H9 (cell line): ENCODE data around the gene LETM1. TPM values are rescaled to one million over a fixed set of nuclear protein-coding genes. Genes with fewer than 3 reads are reported as not detected.
A peak's percentile ranks its signal among the peaks of the same experiment; 100 is the strongest.

Experiments used
- DNase-seq: peaks from one replicate; pipeline ENCODE4 v3.0.0-alpha.2; 2017
- H2AFZ ChIP-seq: one replicate; pipeline ENCODE4 v1.6.1; 2013; ENCODE audit warnings: mild to moderate bottlenecking, low read length, control low read depth, moderate library complexity
- H2AK5ac ChIP-seq: 2 replicates; pipeline ENCODE4 v1.6.1; 2013; ENCODE audit warnings: low read length, control low read depth, mixed read lengths; ENCODE audit not compliant: insufficient read length
- H2BK120ac ChIP-seq: one replicate; pipeline ENCODE4 v1.6.1; 2013; ENCODE audit warnings: low read depth, mild to moderate bottlenecking, low read length, control low read depth, inconsistent platforms; ENCODE audit not compliant: poor library complexity, severe bottlenecking
- H2BK12ac ChIP-seq: 2 replicates; pipeline ENCODE4 v1.6.1; 2013; ENCODE audit warnings: low read length, control low read depth, mixed read lengths, low read depth; ENCODE audit not compliant: insufficient read length
- H2BK15ac ChIP-seq: 2 replicates; pipeline ENCODE4 v1.6.1; 2013; ENCODE audit warnings: low read depth, low read length, control low read depth
- H2BK20ac ChIP-seq: one replicate; pipeline ENCODE4 v1.6.1; 2013; ENCODE audit warnings: low read depth, mild to moderate bottlenecking, low read length, control low read depth, inconsistent platforms; ENCODE audit not compliant: poor library complexity, severe bottlenecking
- H2BK5ac ChIP-seq: 2 replicates; pipeline ENCODE4 v1.6.1; 2013; ENCODE audit warnings: low read length, control low read depth, mixed read lengths; ENCODE audit not compliant: insufficient read length
- H3K14ac ChIP-seq: 2 replicates; pipeline ENCODE4 v1.6.1; 2013; ENCODE audit warnings: low read length, control low read depth; ENCODE audit not compliant: insufficient read depth
- H3K18ac ChIP-seq: 2 replicates; pipeline ENCODE4 v1.6.1; 2013; ENCODE audit warnings: low read depth, mild to moderate bottlenecking, mixed read lengths, low read length, control low read depth; ENCODE audit not compliant: insufficient read length
- H3K23ac ChIP-seq: 2 replicates; pipeline ENCODE4 v1.6.1; 2013; ENCODE audit warnings: low read length, control low read depth, mixed read lengths, low read depth; ENCODE audit not compliant: insufficient read length
- H3K23me2 ChIP-seq: 2 replicates; pipeline ENCODE4 v1.6.1; 2013; ENCODE audit warnings: low read depth, mild to moderate bottlenecking, mixed read lengths, low read length, control low read depth; ENCODE audit not compliant: insufficient read length, poor library complexity, severe bottlenecking
- H3K27ac ChIP-seq: 2 replicates; pipeline ENCODE4 v1.5.1; 2013; ENCODE audit warnings: low read length, control low read depth, mixed read lengths, low read depth; ENCODE audit not compliant: insufficient read length
- H3K27me3 ChIP-seq: 2 replicates; pipeline ENCODE4 v1.6.1; 2013; ENCODE audit warnings: low read length, control low read depth, inconsistent platforms; ENCODE audit not compliant: insufficient read depth
- H3K4ac ChIP-seq: 2 replicates; pipeline ENCODE4 v1.6.1; 2013; ENCODE audit warnings: low read depth, mild to moderate bottlenecking, control low read depth, inconsistent platforms, low read length, moderate library complexity
- H3K4me1 ChIP-seq: 2 replicates; pipeline ENCODE4 v1.6.1; 2013; ENCODE audit warnings: low read length, control low read depth, inconsistent platforms; ENCODE audit not compliant: insufficient read depth
- H3K4me2 ChIP-seq: 2 replicates; pipeline ENCODE4 v1.6.1; 2013; ENCODE audit warnings: low read length, control low read depth, mixed read lengths; ENCODE audit not compliant: insufficient read length, insufficient read depth
- H3K56ac ChIP-seq: 2 replicates; pipeline ENCODE4 v1.6.1; 2013; ENCODE audit warnings: low read depth, mild to moderate bottlenecking, mixed read lengths, low read length, control low read depth; ENCODE audit not compliant: insufficient read length
- H3K79me1 ChIP-seq: 2 replicates; pipeline ENCODE4 v1.6.1; 2013; ENCODE audit warnings: low read depth, mild to moderate bottlenecking, moderate library complexity, low read length, control low read depth, inconsistent platforms; ENCODE audit not compliant: insufficient read depth, poor library complexity, severe bottlenecking
- H3K79me2 ChIP-seq: 2 replicates; pipeline ENCODE4 v1.6.1; 2013; ENCODE audit warnings: low read length, control low read depth, inconsistent platforms; ENCODE audit not compliant: insufficient read depth
- H3K9ac ChIP-seq: 2 replicates; pipeline ENCODE4 v1.6.1; 2013; ENCODE audit warnings: low read length, control low read depth, mixed read lengths; ENCODE audit not compliant: insufficient read length; ENCODE audit errors: extremely low read depth
- H3K9me3 ChIP-seq: one replicate; pipeline ENCODE4 v1.6.1; 2013; ENCODE audit warnings: low read depth, low read length, inconsistent platforms; ENCODE audit not compliant: control insufficient read depth
- H3T11ph ChIP-seq: one replicate; pipeline ENCODE4 v1.6.1; 2013; ENCODE audit warnings: mild to moderate bottlenecking, low read length, control low read depth, inconsistent platforms
- H4K20me1 ChIP-seq: one replicate; pipeline ENCODE4 v1.6.1; 2013; ENCODE audit not compliant: control insufficient read depth, insufficient read length, insufficient read depth
- H4K5ac ChIP-seq: 2 replicates; pipeline ENCODE4 v1.6.1; 2013; ENCODE audit warnings: low read depth, mild to moderate bottlenecking, mixed read lengths, low read length, control low read depth; ENCODE audit not compliant: insufficient read length
- H4K8ac ChIP-seq: replicated peaks from 2 replicates; pipeline ENCODE4 v1.6.1; 2013; ENCODE audit warnings: low read length, control low read depth, mixed read lengths, low read depth; ENCODE audit not compliant: insufficient read length
- H4K91ac ChIP-seq: 2 replicates; pipeline ENCODE4 v1.6.1; 2013; ENCODE audit warnings: low read depth, mild to moderate bottlenecking, moderate library complexity, mixed read lengths, low read length, control low read depth; ENCODE audit not compliant: insufficient read length
- H3K27ac Mint-ChIP-seq, 3 experiments: 2 replicates in 2 of 3; 3 replicates in 1 of 3; pipeline ENCODE4 v1.8.0; 2020 to 2021; ENCODE audit warnings: mixed read lengths in 3 of 3, mild to moderate bottlenecking in 1 of 3, moderate library complexity in 1 of 3
- H3K27me3 Mint-ChIP-seq: 2 replicates; pipeline ENCODE4 v1.8.0; 2021; ENCODE audit warnings: low read depth, mild to moderate bottlenecking, moderate library complexity, mixed read lengths
- H3K36me3 Mint-ChIP-seq, 3 experiments: 2 replicates in 2 of 3; 3 replicates in 1 of 3; pipeline ENCODE4 v1.8.0; 2020 to 2021; ENCODE audit warnings: low read depth in 3 of 3, mixed read lengths in 3 of 3; ENCODE audit not compliant: insufficient read depth in 1 of 3
- H3K4me1 Mint-ChIP-seq, 2 experiments: 2 replicates each; pipeline ENCODE4 v1.8.0; 2020; ENCODE audit warnings: mixed read lengths in 2 of 2
- H3K4me3 Mint-ChIP-seq, 2 experiments: 2 replicates in 1 of 2; 3 replicates in 1 of 2; pipeline ENCODE4 v1.8.0; 2020 to 2021; ENCODE audit warnings: mild to moderate bottlenecking in 2 of 2, mixed read lengths in 2 of 2, moderate library complexity in 1 of 2
- H3K9me3 Mint-ChIP-seq, 2 experiments: 2 replicates in 1 of 2; 3 replicates in 1 of 2; pipeline ENCODE4 v1.8.0; 2020; ENCODE audit warnings: mild to moderate bottlenecking in 2 of 2, mixed read lengths in 2 of 2, moderate library complexity in 1 of 2
- CTCF ChIP-seq: fragments of 200-600 bp; sonication (generic); conservative IDR thresholded peaks from 3 replicates; pipeline ENCODE4 v1.8.0; 2021; ENCODE audit warnings: antibody characterized with exemption, mild to moderate bottlenecking
- WGBS: extraction: QIAGEN DNeasy Blood & Tissue Kit; methylation state at CpG from one replicate; pipeline ENCODE4 v1.1.7; 2013; ENCODE audit warnings: missing lambda C conversion rate, low lambda C conversion rate, mixed read lengths; ENCODE audit not compliant: insufficient read length; ENCODE audit errors: extremely low coverage; 5-methylcytosine and 5-hydroxymethylcytosine counted together
- total RNA-seq: library from RNA; stranded (reverse); gene quantifications from 2 replicates; pipeline ENCODE4 v1.2.1, GENCODE V29; 2021

LETM1 gene
- total RNA-seq, 1 experiment from 2014 or later: 43.4 TPM

- H4K5ac ChIP-seq: no peak overlapping the region
- H3K4me2 ChIP-seq: peak overlapping the region; percentile 90
- no peak overlapping the region for H2BK5ac ChIP-seq
- no peak overlapping the region for H3K14ac ChIP-seq
- no peak overlapping the region for H3K18ac ChIP-seq
- no peak overlapping the region for H2BK12ac ChIP-seq
- H4K91ac ChIP-seq: no peak overlapping the region
- no peak overlapping the region for H3K9ac ChIP-seq
- H3K56ac ChIP-seq: no peak overlapping the region
- H4K20me1 ChIP-seq: no peaks in the 10 kb centered on the region
- peaks cover 34 to 35% of the 10 kb centered on the region in 2 experiments for H3K4me1 Mint-ChIP-seq
- H3K27ac Mint-ChIP-seq: no peak overlapping the region
- H3K4ac ChIP-seq: no peak overlapping the region
- no peak overlapping the region for H4K8ac ChIP-seq
- peaks cover 7% of the 10 kb centered on the region for H3K23me2 ChIP-seq
- no CpG with 5 or more reads among the region's 3 CpGs for WGBS
- H3K4me3 Mint-ChIP-seq: peak overlapping the region; percentile 77 to 87
- no peaks in the 10 kb centered on the region; a peak in 2 of 7 replicates for H3K36me3 Mint-ChIP-seq
- no peak overlapping the region for H2BK20ac ChIP-seq
- DNase-seq: no peak
- peaks cover 10% of the 10 kb centered on the region for H3K79me1 ChIP-seq
- no peak overlapping the region for H2BK120ac ChIP-seq
- H3K27me3 Mint-ChIP-seq: peaks cover 25% of the 10 kb centered on the region
- TF ChIP-seq CTCF: no peak
- no peaks in the 10 kb centered on the region; the same call in 1 of the 2 replicates for H3K4me1 ChIP-seq
- H3K27me3 ChIP-seq: peaks cover 9% of the 10 kb centered on the region; the same call in 1 of the 2 replicates
- H3K27ac ChIP-seq: no peak overlapping the region
- no peaks in the 10 kb centered on the region for H3K9me3 ChIP-seq
- H3K23ac ChIP-seq: no peak overlapping the region
- no peak overlapping the region for H2AFZ ChIP-seq
- H3K79me2 ChIP-seq: peaks cover 34% of the 10 kb centered on the region; the same call in 1 of the 2 replicates
- no peak overlapping the region for H3T11ph ChIP-seq
- H3K9me3 Mint-ChIP-seq: no peaks in the 10 kb centered on the region
- H2AK5ac ChIP-seq: no peak overlapping the region
- no peak overlapping the region for H2BK15ac ChIP-seq
These were observed 16.9 kb upstream of the LETM1 start for GRCh38 chr4:1872870-1873269.
